WTC11 (cell line): ENCODE data around the gene CNOT6. TPM values are rescaled to one million over a fixed set of nuclear protein-coding genes. Genes with fewer than 3 reads are reported as not detected.

Source experiments
- ATAC-seq: fragments of 200-7000 bp; cut with Tn5 transposase; 2 replicates; pipeline ENCODE4 v1.10.0; 2021; ENCODE audit warnings: mild to moderate bottlenecking, moderate library complexity
- CTCF ChIA-PET: fragments of 300-600 bp; sonication (Branson Sonifier 250); formaldehyde crosslinking; loops from one replicate; lab custom pipeline; 2021; ENCODE audit warnings: antibody characterized with exemption; lab: Charles Lee
- POLR2A ChIA-PET: fragments of 350-600 bp; sonication (Branson Sonifier 250); formaldehyde crosslinking; loops from one replicate; lab custom pipeline; 2021; ENCODE audit warnings: antibody characterized with exemption; lab: Charles Lee
- DNase-seq: peaks from one replicate; pipeline ENCODE4 v3.0.0; 2021; ENCODE audit warnings: low spot score
- H3K27ac Mint-ChIP-seq: 2 replicates; pipeline ENCODE4 v1.8.0; 2021; ENCODE audit warnings: mixed read lengths
- H3K27me3 Mint-ChIP-seq: 2 replicates; pipeline ENCODE4 v1.8.0; 2021; ENCODE audit warnings: low read depth, mild to moderate bottlenecking, moderate library complexity, mixed read lengths
- H3K36me3 Mint-ChIP-seq: 2 replicates; pipeline ENCODE4 v1.8.0; 2021; ENCODE audit warnings: mixed read lengths
- H3K4me1 Mint-ChIP-seq: 2 replicates; pipeline ENCODE4 v1.8.0; 2022; ENCODE audit warnings: mixed read lengths
- H3K4me3 Mint-ChIP-seq: 2 replicates; pipeline ENCODE4 v1.8.0; 2021; ENCODE audit warnings: mild to moderate bottlenecking, moderate library complexity, mixed read lengths
- H3K9me3 Mint-ChIP-seq: 2 replicates; pipeline ENCODE4 v1.8.0; 2021; ENCODE audit warnings: mixed read lengths
- CBFB ChIP-seq: sonication (generic); formaldehyde crosslinking; IDR thresholded peaks from 2 replicates; pipeline ENCODE4 v1.8.1; 2022; ENCODE audit warnings: mild to moderate bottlenecking, low read depth, missing genetic modification reagents
- ESRRA ChIP-seq: sonication (generic); formaldehyde crosslinking; IDR thresholded peaks from 2 replicates; pipeline ENCODE4 v1.8.1; 2022; ENCODE audit warnings: mild to moderate bottlenecking, missing genetic modification reagents, borderline replicate concordance
- NR2C2 ChIP-seq: sonication (generic); formaldehyde crosslinking; IDR thresholded peaks from 2 replicates; pipeline ENCODE4 v1.8.0; 2022; ENCODE audit warnings: mild to moderate bottlenecking, missing genetic modification reagents
- SMAD3 ChIP-seq: sonication (generic); formaldehyde crosslinking; IDR thresholded peaks from 2 replicates; pipeline ENCODE4 v1.8.0; 2022; ENCODE audit warnings: missing genetic modification reagents, mild to moderate bottlenecking, borderline replicate concordance
- ZNF121 ChIP-seq: sonication (generic); formaldehyde crosslinking; IDR thresholded peaks from 2 replicates; pipeline ENCODE4 v1.8.0; 2023; ENCODE audit warnings: missing genetic modification reagents
- ZNF138 ChIP-seq: sonication (generic); formaldehyde crosslinking; conservative IDR thresholded peaks from 2 replicates; pipeline ENCODE4 v1.8.1; 2022; ENCODE audit warnings: mild to moderate bottlenecking, moderate library complexity, missing genetic modification reagents
- ZNF416 ChIP-seq: fragments of 250-450 bp; sonication (Bioruptor Pico); IDR thresholded peaks from 2 replicates; pipeline ENCODE4 v1.9.0; 2021; ENCODE audit warnings: mild to moderate bottlenecking, inconsistent platforms
- total RNA-seq: library from RNA; stranded (reverse); gene quantifications from 3 replicates; pipeline ENCODE4 v1.2.3, GENCODE V29; 2021
- TF ChIP-seq, protein P1 (sequence below): sonication (generic); formaldehyde crosslinking; IDR thresholded peaks from 2 replicates; pipeline ENCODE4 v1.8.0; 2022; ENCODE audit warnings: mild to moderate bottlenecking, missing genetic modification reagents
- TF ChIP-seq, protein P2 (sequence below): sonication (generic); formaldehyde crosslinking; IDR thresholded peaks from 2 replicates; pipeline ENCODE4 v1.8.1; 2023; ENCODE audit warnings: mild to moderate bottlenecking, missing genetic modification reagents, borderline replicate concordance
- TF ChIP-seq, protein P3 (sequence below): fragments of 250-450 bp; sonication (Bioruptor Pico); IDR thresholded peaks from 2 replicates; pipeline ENCODE4 v1.8.0; 2021; ENCODE audit warnings: mild to moderate bottlenecking
- TF ChIP-seq, protein P4 (sequence below): sonication (generic); formaldehyde crosslinking; IDR thresholded peaks from 2 replicates; pipeline ENCODE4 v1.8.1; 2023; ENCODE audit warnings: mild to moderate bottlenecking, missing genetic modification reagents
- TF ChIP-seq, protein P5 (sequence below): fragments of 250-450 bp; sonication (Bioruptor Pico); IDR thresholded peaks from 2 replicates; pipeline ENCODE4 v1.9.0; 2021; ENCODE audit warnings: mild to moderate bottlenecking, borderline replicate concordance
- TF ChIP-seq, protein P6 (sequence below): sonication (generic); formaldehyde crosslinking; IDR thresholded peaks from 2 replicates; pipeline ENCODE4 v1.8.0; 2023; ENCODE audit warnings: missing genetic modification reagents

CNOT6 gene
- total RNA-seq, 1 experiment from 2014 or later, result 41.0 TPM

DNA sequence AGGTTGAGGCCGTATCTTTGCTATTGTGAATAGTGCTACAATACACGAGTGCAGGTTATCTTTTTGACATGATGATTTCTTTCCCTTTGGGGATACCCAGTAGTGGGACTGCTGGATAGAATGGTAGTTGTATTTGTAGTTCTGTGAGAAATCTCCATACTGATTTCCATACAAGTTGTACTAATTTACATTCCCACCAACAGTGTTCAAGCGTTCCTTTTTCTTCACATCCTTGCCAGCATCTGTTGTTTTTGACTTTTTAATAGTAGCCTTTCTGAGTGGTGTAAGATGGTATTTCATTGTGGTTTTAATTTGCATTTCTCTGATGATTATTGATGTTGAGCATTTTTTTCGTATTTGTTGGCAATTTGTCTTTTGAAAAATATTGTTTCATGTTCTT, 41.4 kb downstream of the CNOT6 start:
- Mint-ChIP-seq H3K4me3 (no peak overlapping the region), H3K27ac (no peak overlapping the region), H3K27me3 (no peaks in the 10 kb centered on the region), H3K4me1 (peaks cover 10% of the 10 kb centered on the region), H3K36me3 (peaks cover 60% of the 10 kb centered on the region), H3K9me3 (peaks cover 19% of the 10 kb centered on the region)
- ATAC-seq (no peak), DNase-seq (no peak)
- TF ChIP-seq, protein P1, sequence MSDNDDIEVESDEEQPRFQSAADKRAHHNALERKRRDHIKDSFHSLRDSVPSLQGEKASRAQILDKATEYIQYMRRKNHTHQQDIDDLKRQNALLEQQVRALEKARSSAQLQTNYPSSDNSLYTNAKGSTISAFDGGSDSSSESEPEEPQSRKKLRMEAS (CRISPR knock-in tag), result no peak
- TF ChIP-seq, protein P2, sequence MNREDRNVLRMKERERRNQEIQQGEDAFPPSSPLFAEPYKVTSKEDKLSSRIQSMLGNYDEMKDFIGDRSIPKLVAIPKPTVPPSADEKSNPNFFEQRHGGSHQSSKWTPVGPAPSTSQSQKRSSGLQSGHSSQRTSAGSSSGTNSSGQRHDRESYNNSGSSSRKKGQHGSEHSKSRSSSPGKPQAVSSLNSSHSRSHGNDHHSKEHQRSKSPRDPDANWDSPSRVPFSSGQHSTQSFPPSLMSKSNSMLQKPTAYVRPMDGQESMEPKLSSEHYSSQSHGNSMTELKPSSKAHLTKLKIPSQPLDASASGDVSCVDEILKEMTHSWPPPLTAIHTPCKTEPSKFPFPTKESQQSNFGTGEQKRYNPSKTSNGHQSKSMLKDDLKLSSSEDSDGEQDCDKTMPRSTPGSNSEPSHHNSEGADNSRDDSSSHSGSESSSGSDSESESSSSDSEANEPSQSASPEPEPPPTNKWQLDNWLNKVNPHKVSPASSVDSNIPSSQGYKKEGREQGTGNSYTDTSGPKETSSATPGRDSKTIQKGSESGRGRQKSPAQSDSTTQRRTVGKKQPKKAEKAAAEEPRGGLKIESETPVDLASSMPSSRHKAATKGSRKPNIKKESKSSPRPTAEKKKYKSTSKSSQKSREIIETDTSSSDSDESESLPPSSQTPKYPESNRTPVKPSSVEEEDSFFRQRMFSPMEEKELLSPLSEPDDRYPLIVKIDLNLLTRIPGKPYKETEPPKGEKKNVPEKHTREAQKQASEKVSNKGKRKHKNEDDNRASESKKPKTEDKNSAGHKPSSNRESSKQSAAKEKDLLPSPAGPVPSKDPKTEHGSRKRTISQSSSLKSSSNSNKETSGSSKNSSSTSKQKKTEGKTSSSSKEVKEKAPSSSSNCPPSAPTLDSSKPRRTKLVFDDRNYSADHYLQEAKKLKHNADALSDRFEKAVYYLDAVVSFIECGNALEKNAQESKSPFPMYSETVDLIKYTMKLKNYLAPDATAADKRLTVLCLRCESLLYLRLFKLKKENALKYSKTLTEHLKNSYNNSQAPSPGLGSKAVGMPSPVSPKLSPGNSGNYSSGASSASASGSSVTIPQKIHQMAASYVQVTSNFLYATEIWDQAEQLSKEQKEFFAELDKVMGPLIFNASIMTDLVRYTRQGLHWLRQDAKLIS (CRISPR knock-in tag), result no peak
- ChIA-PET POLR2A (no interaction called here), CTCF (no interaction called here)

DNA sequence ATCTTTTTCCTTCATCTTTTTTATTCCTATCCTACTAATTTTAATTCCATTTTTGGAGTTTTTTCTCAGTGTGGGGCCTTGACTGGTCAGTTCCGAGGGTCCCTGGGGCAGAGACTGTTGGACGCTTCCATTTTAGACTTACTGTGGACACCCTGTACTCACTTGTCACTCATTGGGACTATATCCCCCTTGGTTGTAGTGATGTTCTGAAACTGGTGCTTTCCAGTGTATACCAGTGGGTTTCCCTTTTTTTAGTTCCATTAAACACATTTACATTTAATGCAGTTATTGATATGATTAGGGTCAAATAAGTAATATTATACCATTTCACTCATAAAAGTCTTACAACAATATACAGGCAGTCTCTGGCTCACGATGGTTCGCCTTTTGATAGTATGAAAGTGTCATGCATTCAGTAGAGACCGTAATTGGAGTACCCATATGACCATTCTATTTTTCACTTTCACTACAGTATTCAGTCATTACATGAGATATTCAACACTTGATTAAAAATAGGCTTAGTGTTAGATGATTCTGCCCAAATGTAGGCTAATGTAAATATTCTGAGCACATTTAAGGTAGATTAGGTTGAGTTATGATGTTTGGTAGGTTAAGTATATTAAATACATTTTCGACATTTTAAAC, 46.0 kb downstream of the CNOT6 start:
- Mint-ChIP-seq H3K9me3 (0 out of 2 replicates have a peak, but pooled peaks cover 9% of the 10 kb centered on the region), H3K4me1 (no peaks in the 10 kb centered on the region), H3K4me3 (no peak overlapping the region), H3K27me3 (no peaks in the 10 kb centered on the region), H3K27ac (peak overlapping the region; percentile 60), H3K36me3 (peaks cover 54% of the 10 kb centered on the region)
- POLR2A ChIA-PET, result no interaction called here
- TF ChIP-seq SMAD3 (CRISPR knock-in tag), result no peak
- TF ChIP-seq, protein P1 (CRISPR knock-in tag), result no peak
- TF ChIP-seq, protein P3, sequence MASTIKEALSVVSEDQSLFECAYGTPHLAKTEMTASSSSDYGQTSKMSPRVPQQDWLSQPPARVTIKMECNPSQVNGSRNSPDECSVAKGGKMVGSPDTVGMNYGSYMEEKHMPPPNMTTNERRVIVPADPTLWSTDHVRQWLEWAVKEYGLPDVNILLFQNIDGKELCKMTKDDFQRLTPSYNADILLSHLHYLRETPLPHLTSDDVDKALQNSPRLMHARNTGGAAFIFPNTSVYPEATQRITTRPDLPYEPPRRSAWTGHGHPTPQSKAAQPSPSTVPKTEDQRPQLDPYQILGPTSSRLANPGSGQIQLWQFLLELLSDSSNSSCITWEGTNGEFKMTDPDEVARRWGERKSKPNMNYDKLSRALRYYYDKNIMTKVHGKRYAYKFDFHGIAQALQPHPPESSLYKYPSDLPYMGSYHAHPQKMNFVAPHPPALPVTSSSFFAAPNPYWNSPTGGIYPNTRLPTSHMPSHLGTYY (CRISPR knock-in tag), result no peak
- TF ChIP-seq, protein P4, sequence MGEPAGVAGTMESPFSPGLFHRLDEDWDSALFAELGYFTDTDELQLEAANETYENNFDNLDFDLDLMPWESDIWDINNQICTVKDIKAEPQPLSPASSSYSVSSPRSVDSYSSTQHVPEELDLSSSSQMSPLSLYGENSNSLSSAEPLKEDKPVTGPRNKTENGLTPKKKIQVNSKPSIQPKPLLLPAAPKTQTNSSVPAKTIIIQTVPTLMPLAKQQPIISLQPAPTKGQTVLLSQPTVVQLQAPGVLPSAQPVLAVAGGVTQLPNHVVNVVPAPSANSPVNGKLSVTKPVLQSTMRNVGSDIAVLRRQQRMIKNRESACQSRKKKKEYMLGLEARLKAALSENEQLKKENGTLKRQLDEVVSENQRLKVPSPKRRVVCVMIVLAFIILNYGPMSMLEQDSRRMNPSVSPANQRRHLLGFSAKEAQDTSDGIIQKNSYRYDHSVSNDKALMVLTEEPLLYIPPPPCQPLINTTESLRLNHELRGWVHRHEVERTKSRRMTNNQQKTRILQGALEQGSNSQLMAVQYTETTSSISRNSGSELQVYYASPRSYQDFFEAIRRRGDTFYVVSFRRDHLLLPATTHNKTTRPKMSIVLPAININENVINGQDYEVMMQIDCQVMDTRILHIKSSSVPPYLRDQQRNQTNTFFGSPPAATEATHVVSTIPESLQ (CRISPR knock-in tag), result no peak
- DNase-seq (no peak), ATAC-seq (no peak)
- CTCF ChIA-PET, result no interaction called here

DNA sequence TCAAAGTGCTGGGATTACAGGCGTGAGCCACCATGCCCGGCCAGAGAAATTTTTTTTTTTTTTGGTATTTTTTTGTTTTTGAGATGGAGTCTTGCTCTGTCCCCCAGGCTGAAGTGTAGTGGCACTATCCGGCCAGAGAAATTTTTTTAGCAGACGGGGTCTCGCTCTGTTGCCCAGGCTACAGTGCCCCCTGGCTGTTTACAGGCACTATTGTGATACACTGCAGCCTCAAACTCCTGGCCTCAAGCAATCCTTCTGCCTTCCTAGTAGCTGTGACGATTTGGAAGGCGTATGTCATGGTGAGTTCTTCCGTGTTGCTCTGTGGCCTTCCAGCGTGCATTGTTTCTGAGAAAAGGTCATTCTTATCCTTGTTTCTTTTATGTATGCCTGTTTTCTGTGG, 47.5 kb downstream of the CNOT6 start:
- Mint-ChIP-seq H3K4me1 (no peaks in the 10 kb centered on the region), H3K4me3 (no peak overlapping the region), H3K27me3 (no peaks in the 10 kb centered on the region), H3K36me3 (peaks cover 43% of the 10 kb centered on the region), H3K27ac (peak overlapping the region; percentile 14; the same call in 1 of the 2 replicates), H3K9me3 (0 out of 2 replicates have a peak, but pooled peaks cover 4% of the 10 kb centered on the region)
- ChIA-PET POLR2A (no interaction called here), CTCF (interaction anchor here (0.6 kb wide), 1 partner anchor 19 kb away, joined by 3 read pairs; no protein-coding TSS in a partner anchor)
- ATAC-seq (no peak), DNase-seq (no peak)
- TF ChIP-seq, protein P5, sequence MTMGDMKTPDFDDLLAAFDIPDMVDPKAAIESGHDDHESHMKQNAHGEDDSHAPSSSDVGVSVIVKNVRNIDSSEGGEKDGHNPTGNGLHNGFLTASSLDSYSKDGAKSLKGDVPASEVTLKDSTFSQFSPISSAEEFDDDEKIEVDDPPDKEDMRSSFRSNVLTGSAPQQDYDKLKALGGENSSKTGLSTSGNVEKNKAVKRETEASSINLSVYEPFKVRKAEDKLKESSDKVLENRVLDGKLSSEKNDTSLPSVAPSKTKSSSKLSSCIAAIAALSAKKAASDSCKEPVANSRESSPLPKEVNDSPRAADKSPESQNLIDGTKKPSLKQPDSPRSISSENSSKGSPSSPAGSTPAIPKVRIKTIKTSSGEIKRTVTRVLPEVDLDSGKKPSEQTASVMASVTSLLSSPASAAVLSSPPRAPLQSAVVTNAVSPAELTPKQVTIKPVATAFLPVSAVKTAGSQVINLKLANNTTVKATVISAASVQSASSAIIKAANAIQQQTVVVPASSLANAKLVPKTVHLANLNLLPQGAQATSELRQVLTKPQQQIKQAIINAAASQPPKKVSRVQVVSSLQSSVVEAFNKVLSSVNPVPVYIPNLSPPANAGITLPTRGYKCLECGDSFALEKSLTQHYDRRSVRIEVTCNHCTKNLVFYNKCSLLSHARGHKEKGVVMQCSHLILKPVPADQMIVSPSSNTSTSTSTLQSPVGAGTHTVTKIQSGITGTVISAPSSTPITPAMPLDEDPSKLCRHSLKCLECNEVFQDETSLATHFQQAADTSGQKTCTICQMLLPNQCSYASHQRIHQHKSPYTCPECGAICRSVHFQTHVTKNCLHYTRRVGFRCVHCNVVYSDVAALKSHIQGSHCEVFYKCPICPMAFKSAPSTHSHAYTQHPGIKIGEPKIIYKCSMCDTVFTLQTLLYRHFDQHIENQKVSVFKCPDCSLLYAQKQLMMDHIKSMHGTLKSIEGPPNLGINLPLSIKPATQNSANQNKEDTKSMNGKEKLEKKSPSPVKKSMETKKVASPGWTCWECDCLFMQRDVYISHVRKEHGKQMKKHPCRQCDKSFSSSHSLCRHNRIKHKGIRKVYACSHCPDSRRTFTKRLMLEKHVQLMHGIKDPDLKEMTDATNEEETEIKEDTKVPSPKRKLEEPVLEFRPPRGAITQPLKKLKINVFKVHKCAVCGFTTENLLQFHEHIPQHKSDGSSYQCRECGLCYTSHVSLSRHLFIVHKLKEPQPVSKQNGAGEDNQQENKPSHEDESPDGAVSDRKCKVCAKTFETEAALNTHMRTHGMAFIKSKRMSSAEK (CRISPR knock-in tag), result no peak
- TF ChIP-seq ZNF416, result no peak
- TF ChIP-seq, protein P6, sequence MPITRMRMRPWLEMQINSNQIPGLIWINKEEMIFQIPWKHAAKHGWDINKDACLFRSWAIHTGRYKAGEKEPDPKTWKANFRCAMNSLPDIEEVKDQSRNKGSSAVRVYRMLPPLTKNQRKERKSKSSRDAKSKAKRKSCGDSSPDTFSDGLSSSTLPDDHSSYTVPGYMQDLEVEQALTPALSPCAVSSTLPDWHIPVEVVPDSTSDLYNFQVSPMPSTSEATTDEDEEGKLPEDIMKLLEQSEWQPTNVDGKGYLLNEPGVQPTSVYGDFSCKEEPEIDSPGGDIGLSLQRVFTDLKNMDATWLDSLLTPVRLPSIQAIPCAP (CRISPR knock-in tag), result no peak
- TF ChIP-seq NR2C2 (CRISPR knock-in tag), result no peak
- TF ChIP-seq ZNF121, result peak; percentile 83
- no peak for TF ChIP-seq ZNF138 (CRISPR knock-in tag)
- TF ChIP-seq CBFB, result no peak
- TF ChIP-seq ESRRA, result no peak
